ENCODE results near the gene PGLYRP3.
"Not testable (repeated sequence)": the region's sequence is repeated elsewhere in the genome, so short reads cannot be mapped to it uniquely, and the experiment has no call there.

PGLYRP3 gene

DNA sequence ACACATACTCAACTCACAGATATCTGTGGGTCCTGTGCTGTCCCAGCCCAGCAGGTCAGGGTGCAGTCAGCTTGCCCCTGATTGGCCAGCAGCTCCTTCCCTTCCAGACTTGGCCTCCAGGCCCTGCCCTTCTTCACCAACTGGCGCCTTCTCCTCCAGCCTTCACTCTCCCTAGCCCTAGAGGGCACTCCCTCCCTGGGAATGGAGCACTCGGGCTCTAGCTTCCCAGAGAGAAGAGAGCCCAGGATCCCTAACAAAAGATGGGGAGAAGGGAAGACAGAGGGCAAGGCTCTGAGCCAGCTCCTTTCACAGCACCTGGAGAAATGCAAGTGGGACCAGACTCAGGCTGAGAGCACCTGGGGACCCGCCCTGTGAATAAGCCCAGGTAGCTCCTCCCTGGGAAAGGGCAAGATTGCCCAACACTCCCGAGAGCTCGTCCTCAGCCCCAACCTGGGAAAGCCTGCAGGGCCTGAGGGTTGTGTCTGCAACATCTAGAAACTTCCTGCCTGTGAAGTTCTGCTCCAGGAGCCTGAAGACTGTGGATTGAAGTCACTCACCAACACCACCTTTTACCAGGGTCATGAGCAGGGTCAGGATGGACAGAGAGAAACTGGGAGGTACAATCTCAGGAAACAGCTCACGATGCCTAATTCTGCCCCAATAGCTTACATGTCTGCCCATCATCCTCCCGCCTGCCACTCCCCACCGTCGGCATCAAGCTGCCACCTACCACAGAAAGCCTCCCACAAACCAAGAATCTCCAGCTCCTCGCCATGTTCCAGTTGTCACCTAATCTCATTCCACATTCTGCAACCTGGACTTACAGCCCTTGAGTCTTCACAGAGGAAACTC lies 36.0 kb upstream of the PGLYRP3 start, which contains the start of gene PGLYRP4:
PGLYRP4 (minus strand) TSS at position 331 of the 852 bp plus-strand sequence. CDS start 909 bp downstream, outside the sequence.
- DNase-seq (ENCODE audit: low spot score), result no peak

GRCh38 chr1:153347856-153348255 lies 35.1 kb upstream of the PGLYRP3 start:
- DNase-seq (ENCODE audit: low spot score), result no peak

DNA sequence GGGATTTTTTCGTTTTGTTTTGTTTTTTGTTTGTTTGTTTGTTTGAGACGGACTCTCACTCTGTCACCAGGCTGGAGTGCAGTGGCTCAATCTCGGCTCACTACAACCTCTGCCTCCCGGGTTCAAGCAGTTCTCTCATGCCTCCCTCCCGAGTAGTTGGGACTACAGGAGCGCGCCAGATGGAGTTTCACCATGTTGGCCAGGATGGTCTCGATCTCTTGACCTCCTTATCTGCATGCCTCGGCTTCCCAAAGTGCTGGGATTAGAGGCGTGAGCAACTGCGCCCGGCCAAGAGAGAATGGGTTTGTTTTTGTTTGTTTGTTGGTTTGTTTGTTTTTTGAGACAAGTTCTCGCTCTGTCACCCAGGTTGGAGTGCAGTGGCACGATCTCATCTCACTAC lies 34.3 kb upstream of the PGLYRP3 start:
- DNase-seq (ENCODE audit: low spot score), result not testable (repeated sequence)

GRCh38 chr1:153346077-153346723 lies 33.4 kb upstream of the PGLYRP3 start:
- DNase-seq (ENCODE audit: low spot score), result no peak

DNA sequence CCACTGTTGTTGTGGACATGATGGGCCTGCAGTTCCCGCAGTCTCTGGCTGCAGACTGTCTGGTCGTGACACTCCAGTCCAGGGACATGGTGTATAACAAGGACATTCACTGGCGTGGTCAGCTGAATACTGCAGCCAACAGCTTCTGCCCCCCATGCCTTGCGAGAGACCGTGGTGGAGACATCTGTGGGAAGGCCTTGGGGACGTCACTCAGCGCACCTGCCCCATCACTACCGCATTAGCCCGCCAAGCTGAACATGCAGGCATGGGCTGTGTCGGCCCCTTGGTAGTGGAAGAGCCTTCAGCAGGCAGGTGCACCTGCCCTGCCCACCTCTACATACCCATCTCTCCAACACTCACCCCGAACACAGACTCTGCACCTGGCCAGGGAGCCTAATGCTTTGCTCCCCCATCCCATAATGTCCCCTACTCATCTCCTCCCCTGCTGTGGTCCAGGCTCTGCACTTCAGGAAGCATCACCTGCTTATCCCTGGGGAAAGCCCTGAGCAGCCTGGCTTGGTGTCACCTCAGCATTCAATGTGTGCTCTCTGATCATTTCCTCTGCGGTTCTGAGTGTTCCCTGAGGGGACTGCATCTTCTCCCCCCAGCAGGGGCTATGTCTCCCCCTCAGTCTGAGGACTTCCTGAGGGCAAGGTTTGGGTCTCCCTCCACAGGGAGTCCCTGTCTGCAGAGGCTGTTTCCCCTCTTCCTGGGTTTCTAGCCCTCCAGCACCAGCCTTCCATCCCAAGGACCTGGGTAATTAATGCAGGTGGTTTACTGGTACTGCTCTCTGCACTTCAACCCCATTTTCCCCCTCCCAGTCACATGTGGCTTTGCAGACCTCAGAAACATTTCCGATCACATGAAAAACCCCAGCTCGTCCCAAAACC lies 32.7 kb upstream of the PGLYRP3 start:
- no peak for DNase-seq (ENCODE audit: low spot score)

DNA sequence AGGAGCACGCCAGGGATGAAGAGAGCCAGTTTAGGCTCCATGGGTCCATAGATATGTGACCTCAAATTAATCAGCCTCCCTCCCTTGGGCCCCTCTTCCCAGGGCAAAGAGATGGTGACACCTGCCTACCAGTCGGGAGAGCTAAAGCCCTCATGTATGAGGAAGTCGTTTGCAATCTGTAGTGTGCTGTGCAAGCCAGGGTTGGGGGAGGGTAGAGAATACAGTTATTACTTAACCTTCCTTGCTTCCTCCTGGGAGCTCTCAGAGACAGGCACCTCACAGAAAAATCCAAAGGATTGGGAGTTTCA lies 31.9 kb upstream of the PGLYRP3 start:
- no peak for DNase-seq (ENCODE audit: low spot score)

- DNase-seq (ENCODE audit: low spot score), result no peak
These were observed 31.3 kb upstream of the PGLYRP3 start for GRCh38 chr1:153343811-153344717.

DNA sequence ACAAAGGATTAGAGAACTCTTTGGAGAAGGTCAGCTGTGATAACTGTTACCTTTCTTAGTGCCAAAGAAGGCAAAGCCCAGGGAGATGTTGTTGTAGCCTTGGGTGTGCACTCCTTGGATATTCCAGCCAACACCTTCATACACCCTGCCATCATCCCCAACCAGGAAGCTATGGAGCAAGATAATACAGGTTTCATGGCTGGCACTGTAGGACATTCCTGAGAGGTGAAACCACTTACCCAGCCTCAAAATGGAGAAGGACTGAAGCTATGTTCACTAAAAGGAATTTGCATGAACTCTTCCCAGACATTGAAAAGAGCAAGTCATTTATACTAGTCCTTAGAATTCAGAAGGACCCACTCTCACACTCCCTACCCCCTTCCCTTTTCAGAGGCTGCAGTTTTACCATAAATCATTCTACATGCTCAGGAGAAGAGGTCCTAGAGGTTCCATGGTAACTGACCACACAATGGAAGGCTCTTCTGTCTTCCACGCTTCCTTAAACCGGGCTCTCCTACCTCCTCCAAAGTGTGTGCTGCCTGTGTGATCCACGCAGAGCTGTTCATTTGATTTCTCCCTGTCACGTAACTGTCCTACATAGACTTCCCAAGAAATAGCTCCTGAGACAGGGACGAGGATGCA lies 30.4 kb upstream of the PGLYRP3 start:
- DNase-seq (ENCODE audit: low spot score), result no peak

DNA sequence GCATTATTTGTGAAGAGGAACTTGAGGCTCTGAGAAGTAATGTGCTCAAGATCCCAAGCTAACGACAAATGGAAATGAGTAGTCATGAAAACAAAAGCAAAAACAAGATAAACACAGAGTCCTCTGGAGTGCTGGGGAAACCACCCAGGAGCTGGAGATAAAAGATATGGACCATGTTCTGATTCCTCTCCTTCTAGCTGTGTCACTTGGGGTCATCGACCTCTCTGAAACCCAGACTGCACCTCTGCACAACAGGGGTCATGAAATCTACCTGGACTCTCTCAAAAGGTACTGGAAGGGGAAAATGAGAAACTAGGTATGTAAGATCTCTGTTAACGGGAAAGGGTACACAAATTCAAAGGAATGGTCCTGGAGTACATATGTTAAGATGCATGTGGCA lies 29.4 kb upstream of the PGLYRP3 start:
- no peak for DNase-seq (ENCODE audit: low spot score)

GRCh38 chr1:153341431-153341934 lies 28.7 kb upstream of the PGLYRP3 start:
- no peak for DNase-seq (ENCODE audit: low spot score)

- DNase-seq (ENCODE audit: low spot score), result no peak
These were observed 27.6 kb upstream of the PGLYRP3 start for GRCh38 chr1:153340356-153340755.

DNA sequence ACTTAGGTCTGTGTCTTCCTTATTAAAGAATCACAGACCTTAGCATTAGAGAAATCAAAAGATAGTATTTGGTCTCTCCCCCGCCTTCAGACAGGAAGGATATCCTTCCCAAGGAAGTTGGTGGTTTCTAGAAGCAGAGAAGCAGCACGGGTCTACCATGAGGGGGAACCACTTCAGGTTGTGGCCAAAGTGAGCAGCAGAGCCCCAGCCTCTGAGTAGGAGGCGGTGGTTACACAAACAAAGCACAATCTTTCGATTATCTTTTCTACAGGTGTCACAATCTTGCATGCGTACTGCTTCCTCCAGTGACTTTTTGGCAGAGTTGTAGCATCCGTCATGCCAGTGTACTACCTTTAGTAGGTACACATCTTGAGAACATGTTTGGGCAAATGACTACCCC lies 27.1 kb upstream of the PGLYRP3 start:
- no peak for DNase-seq (ENCODE audit: low spot score)

- DNase-seq (ENCODE audit: low spot score), result no peak
These were observed 25.5 kb upstream of the PGLYRP3 start for GRCh38 chr1:153337980-153338853.

DNA sequence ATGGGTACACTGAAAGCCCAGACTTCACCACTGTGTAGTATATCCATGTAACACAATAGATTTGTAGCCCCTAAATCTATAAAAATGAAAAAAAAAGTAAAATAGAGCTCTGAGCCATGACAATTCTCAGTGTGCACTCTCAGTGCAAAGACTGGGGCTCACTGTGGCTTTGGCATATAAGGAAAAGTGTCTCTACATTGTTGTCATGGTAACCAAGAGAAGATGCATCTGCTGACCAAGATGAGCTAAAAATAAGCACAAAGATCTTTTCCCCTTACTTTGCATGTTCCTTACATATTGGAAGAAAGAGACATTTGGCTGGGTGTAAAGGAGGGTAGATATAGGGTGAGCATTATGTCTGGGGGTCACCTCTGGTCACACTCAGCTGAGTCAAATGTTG lies 23.9 kb upstream of the PGLYRP3 start:
- no peak for DNase-seq (ENCODE audit: low spot score)

DNA sequence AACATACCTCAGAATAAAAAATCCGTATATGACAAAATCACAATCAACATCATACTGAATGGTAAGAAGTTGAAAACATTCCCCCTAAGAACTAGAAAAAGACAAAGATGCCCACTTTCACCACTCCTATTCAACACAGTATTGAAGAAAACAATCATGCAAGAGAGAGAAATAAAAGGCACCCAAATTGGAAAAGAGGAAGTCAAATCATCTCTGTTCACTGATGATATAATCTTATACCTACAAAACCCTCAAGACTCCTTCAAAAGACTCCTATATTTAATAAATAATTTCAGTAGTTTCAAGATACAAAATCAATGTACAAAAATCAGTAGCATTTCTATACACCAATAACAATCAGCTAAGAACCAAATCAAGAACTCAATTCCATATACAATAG lies 21.1 kb upstream of the PGLYRP3 start:
- no peak for DNase-seq (ENCODE audit: low spot score)

DNA sequence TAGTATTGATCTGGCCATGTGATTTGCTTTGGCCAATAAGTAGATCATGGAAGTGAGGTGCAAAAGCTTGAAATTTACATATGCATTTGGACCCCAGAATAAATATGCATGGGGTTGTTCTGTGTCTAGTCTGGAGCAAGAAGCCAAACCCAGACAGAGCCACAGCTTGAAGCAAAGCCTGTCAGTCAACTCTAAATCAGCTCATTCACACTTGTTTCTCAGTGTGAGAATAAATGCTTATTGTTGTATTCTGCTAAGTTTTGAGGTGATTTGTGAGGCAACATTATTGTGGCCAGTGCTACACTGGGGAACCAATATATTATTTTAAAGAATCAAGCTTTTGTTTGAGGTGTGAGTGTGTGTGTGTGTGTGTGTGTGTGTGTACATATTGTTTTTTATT lies 12.2 kb upstream of the PGLYRP3 start:
- no peak for DNase-seq (ENCODE audit: low spot score)

GRCh38 chr1:153322568-153322967 lies 9.8 kb upstream of the PGLYRP3 start:
- DNase-seq (ENCODE audit: low spot score), result no peak

GRCh38 chr1:153318145-153318544 lies 5.4 kb upstream of the PGLYRP3 start:
- not testable (repeated sequence) for DNase-seq (ENCODE audit: low spot score)

- not testable (repeated sequence) for DNase-seq (ENCODE audit: low spot score)
These were observed 3.3 kb upstream of the PGLYRP3 start for GRCh38 chr1:153316013-153316412.

DNA sequence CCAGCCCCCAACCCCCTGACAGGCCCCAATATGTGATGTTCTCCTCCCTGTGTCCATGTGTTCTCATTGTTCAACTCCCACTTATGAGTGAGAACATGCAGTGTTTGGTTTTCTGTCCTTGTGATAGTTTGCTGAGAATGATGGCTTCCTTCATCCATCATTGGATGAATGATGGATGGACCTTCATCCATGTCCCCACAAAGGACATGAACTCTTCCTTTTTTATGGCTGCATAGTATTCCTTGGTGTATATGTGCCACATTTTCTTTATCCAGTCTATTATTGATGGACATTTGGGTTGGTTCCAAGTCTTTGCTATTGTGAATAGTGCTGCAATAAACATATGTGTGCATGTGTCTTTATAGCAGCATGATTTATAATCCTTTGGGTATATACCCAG lies 1.6 kb upstream of the PGLYRP3 start:
- not testable (repeated sequence) for DNase-seq (ENCODE audit: low spot score)

All from AG08395 (cell line).